ENCODE measurements around the gene KCNE1.
"Not testable (repeated sequence)": the region's sequence is repeated elsewhere in the genome, so short reads cannot be mapped to it uniquely, and the experiment has no call there.

GRCh38 chr21:34483854-34484253 is 28.2 kb downstream of the KCNE1 start:
- not testable (repeated sequence) for TF ChIP-seq EP300, POLR2A (IDR thresholded peaks at IDR 0.05)
